ENCODE results near the gene TBX5. TPM values are rescaled to one million over a fixed set of nuclear protein-coding genes. Genes with fewer than 3 reads are reported as not detected.

Gene TBX5
- polyA plus RNA-seq, 1 of the 3 experiments (the other 2 are of a cell fraction), result not detected

DNA sequence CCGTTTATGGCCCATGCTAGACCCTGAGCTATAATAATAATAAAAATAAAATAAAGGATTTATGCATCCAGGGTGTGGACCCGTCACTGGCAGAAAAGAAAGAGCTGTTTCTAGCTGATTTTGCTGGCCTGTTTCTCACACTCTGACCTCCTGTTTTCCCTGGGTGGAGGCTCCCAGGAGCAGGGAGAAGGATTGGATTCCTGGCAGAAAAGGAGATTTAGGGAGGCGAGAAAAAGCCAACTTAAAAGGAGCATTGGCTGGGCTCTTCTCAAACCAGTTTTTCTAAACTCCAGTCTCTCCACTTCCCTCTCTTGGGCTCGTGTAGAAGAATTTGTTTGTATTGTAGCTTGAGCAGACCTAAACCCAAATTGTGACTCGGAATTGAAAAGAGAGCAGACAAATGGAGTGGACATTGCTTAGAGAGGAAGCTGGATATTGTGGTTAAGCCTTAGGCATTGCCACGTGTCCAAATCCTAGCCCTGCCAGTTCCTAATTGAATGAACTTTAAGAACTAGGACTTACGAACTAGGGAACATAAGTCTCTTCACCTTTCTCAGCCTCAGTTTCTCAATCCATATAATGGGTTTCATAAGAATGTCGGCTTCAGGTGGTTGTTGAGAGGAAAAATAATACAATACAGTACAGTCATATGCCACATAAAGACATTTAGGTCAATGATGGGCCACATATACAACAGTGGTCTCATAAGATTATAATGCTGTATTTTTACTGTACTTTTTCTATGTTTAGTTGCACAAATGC is 14.4 kb upstream of the TBX5 start:
- no peak overlapping the region for H3K27ac ChIP-seq (ENCODE audit: low read depth in 2 of 2, low read length in 1 of 2)
- H3K4me1 ChIP-seq (ENCODE audit: control insufficient read depth in 1 of 2, insufficient read depth in 2 of 2, low read depth in 1 of 2, low read length in 1 of 2), result no peaks in the 10 kb centered on the region
- peaks cover 35% of the 10 kb centered on the region for H3K27me3 ChIP-seq (ENCODE audit: insufficient read depth)
- TF ChIP-seq FOXJ3 (CRISPR knock-in tag; IDR thresholded peaks at IDR 0.05), result no peak
- TF ChIP-seq, protein P1, sequence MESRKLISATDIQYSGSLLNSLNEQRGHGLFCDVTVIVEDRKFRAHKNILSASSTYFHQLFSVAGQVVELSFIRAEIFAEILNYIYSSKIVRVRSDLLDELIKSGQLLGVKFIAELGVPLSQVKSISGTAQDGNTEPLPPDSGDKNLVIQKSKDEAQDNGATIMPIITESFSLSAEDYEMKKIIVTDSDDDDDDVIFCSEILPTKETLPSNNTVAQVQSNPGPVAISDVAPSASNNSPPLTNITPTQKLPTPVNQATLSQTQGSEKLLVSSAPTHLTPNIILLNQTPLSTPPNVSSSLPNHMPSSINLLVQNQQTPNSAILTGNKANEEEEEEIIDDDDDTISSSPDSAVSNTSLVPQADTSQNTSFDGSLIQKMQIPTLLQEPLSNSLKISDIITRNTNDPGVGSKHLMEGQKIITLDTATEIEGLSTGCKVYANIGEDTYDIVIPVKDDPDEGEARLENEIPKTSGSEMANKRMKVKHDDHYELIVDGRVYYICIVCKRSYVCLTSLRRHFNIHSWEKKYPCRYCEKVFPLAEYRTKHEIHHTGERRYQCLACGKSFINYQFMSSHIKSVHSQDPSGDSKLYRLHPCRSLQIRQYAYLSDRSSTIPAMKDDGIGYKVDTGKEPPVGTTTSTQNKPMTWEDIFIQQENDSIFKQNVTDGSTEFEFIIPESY (IDR thresholded peaks at IDR 0.05; ENCODE audit: borderline replicate concordance, low read depth), result no peak
- TF ChIP-seq, protein P2, sequence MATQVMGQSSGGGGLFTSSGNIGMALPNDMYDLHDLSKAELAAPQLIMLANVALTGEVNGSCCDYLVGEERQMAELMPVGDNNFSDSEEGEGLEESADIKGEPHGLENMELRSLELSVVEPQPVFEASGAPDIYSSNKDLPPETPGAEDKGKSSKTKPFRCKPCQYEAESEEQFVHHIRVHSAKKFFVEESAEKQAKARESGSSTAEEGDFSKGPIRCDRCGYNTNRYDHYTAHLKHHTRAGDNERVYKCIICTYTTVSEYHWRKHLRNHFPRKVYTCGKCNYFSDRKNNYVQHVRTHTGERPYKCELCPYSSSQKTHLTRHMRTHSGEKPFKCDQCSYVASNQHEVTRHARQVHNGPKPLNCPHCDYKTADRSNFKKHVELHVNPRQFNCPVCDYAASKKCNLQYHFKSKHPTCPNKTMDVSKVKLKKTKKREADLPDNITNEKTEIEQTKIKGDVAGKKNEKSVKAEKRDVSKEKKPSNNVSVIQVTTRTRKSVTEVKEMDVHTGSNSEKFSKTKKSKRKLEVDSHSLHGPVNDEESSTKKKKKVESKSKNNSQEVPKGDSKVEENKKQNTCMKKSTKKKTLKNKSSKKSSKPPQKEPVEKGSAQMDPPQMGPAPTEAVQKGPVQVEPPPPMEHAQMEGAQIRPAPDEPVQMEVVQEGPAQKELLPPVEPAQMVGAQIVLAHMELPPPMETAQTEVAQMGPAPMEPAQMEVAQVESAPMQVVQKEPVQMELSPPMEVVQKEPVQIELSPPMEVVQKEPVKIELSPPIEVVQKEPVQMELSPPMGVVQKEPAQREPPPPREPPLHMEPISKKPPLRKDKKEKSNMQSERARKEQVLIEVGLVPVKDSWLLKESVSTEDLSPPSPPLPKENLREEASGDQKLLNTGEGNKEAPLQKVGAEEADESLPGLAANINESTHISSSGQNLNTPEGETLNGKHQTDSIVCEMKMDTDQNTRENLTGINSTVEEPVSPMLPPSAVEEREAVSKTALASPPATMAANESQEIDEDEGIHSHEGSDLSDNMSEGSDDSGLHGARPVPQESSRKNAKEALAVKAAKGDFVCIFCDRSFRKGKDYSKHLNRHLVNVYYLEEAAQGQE (IDR thresholded peaks at IDR 0.05; ENCODE audit: low read depth, low read length), result no peak
- TF ChIP-seq, protein P3, sequence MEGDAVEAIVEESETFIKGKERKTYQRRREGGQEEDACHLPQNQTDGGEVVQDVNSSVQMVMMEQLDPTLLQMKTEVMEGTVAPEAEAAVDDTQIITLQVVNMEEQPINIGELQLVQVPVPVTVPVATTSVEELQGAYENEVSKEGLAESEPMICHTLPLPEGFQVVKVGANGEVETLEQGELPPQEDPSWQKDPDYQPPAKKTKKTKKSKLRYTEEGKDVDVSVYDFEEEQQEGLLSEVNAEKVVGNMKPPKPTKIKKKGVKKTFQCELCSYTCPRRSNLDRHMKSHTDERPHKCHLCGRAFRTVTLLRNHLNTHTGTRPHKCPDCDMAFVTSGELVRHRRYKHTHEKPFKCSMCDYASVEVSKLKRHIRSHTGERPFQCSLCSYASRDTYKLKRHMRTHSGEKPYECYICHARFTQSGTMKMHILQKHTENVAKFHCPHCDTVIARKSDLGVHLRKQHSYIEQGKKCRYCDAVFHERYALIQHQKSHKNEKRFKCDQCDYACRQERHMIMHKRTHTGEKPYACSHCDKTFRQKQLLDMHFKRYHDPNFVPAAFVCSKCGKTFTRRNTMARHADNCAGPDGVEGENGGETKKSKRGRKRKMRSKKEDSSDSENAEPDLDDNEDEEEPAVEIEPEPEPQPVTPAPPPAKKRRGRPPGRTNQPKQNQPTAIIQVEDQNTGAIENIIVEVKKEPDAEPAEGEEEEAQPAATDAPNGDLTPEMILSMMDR (IDR thresholded peaks at IDR 0.05), result no peak
- TF ChIP-seq RXRA (IDR thresholded peaks at IDR 0.05; ENCODE audit: borderline replicate concordance, low read depth), result no peak
- TF ChIP-seq RFX5 (IDR thresholded peaks at IDR 0.05; ENCODE audit: low read length), result no peak
- no peak for TF ChIP-seq POLR2AphosphoS5 (IDR thresholded peaks at IDR 0.05; ENCODE audit: low read depth, low read length)
- TF ChIP-seq, protein P4, sequence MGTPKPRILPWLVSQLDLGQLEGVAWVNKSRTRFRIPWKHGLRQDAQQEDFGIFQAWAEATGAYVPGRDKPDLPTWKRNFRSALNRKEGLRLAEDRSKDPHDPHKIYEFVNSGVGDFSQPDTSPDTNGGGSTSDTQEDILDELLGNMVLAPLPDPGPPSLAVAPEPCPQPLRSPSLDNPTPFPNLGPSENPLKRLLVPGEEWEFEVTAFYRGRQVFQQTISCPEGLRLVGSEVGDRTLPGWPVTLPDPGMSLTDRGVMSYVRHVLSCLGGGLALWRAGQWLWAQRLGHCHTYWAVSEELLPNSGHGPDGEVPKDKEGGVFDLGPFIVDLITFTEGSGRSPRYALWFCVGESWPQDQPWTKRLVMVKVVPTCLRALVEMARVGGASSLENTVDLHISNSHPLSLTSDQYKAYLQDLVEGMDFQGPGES (IDR thresholded peaks at IDR 0.05; ENCODE audit: low read depth, low read length), result no peak
- TF ChIP-seq EP300 (IDR thresholded peaks at IDR 0.05; ENCODE audit: borderline replicate concordance in 1 of 2, low read depth in 1 of 2, low read length in 1 of 2), result no peak
- no peak overlapping the region for H3K4me2 ChIP-seq
- H3K9me3 ChIP-seq, result no peaks in the 10 kb centered on the region
- WGBS (ENCODE audit: low lambda C conversion rate), result under 1% methylated on average over 8 of the region's 8 CpGs
- no peaks in the 10 kb centered on the region for H3K9me2 ChIP-seq
- no peaks in the 10 kb centered on the region for H3K79me2 ChIP-seq (ENCODE audit: insufficient read depth)
- H3K36me3 ChIP-seq (replicated peaks in 1 of 2; ENCODE audit: control insufficient read depth in 1 of 2, insufficient read depth in 2 of 2, low read length in 1 of 2), result no peaks in the 10 kb centered on the region
- H2AFZ ChIP-seq (ENCODE audit: low read depth), result no peak overlapping the region
- no peaks in the 10 kb centered on the region for H4K20me1 ChIP-seq (ENCODE audit: insufficient read depth)
- ChIA-PET CTCF (interaction anchor here (0.6 kb wide), 1 partner anchor 146 kb away, joined by 3 read pairs; no protein-coding TSS in a partner anchor), POLR2A (no interaction called here)
- DNase-seq, result no peak
- no peak overlapping the region for H3K4me3 ChIP-seq (ENCODE audit: low read depth in 2 of 2, low read length in 1 of 2)
- no peaks in the 10 kb centered on the region for H3F3A ChIP-seq (replicated peaks; ENCODE audit: insufficient read depth)
- no peak overlapping the region for H3K9ac ChIP-seq

Data from SK-N-SH (cell line).